Stimulated activated CD8-positive, alpha-beta memory T cell treated with anti-CD3 and anti-CD28 coated beads, Interleukin-15, amount 100 ng/mL, for 4 hours (primary cell): Measurements from ENCODE around the gene ALDH1A3.
A peak's percentile ranks its signal among the peaks of the same experiment; 100 is the strongest.

Experiments
- DNase-seq, 2 donors: peaks; one replicate each; pipeline ENCODE4 v3.0.0-alpha.2; 2020; ENCODE audit warnings: low read depth in 2 of 2

ALDH1A3 gene

GRCh38 chr15:100901702-100902435, 22.2 kb downstream of the ALDH1A3 start:
- DNase-seq, result no peak

GRCh38 chr15:100902436-100903167, 23.0 kb downstream of the ALDH1A3 start:
- DNase-seq, result no peak

GRCh38 chr15:100903168-100903554, 23.5 kb downstream of the ALDH1A3 start:
- no peak for DNase-seq

- no peak for DNase-seq
These were observed 26.2 kb downstream of the ALDH1A3 start for GRCh38 chr15:100905850-100906249.

- DNase-seq, result no peak
These were observed 28.8 kb downstream of the ALDH1A3 start for GRCh38 chr15:100908466-100908865.

GRCh38 chr15:100909565-100909964, 29.9 kb downstream of the ALDH1A3 start:
- DNase-seq, result no peak

GRCh38 chr15:100909989-100910955, 30.6 kb downstream of the ALDH1A3 start:
- no peak for DNase-seq

GRCh38 chr15:100911086-100911485, 31.5 kb downstream of the ALDH1A3 start:
- no peak for DNase-seq

- no peak for DNase-seq
These were observed 34.3 kb downstream of the ALDH1A3 start for GRCh38 chr15:100913961-100914360.

GRCh38 chr15:100914876-100915275, 35.2 kb downstream of the ALDH1A3 start:
- DNase-seq, result no peak

- peak; percentile 19 to 21 for DNase-seq
These were observed 38.5 kb downstream of the ALDH1A3 start for GRCh38 chr15:100918034-100918689.

GRCh38 chr15:100918690-100919480, 39.3 kb downstream of the ALDH1A3 start, which contains the start of gene LRRK1:
LRRK1 (plus strand) TSS chr15:100919357; CDS start chr15:100924633, 5,276 bp downstream.
- DNase-seq, result no peak

GRCh38 chr15:100919481-100920405, 40.1 kb downstream of the ALDH1A3 start:
- DNase-seq, result no peak

GRCh38 chr15:100920516-100921135, 41.0 kb downstream of the ALDH1A3 start:
- no peak for DNase-seq

- no peak for DNase-seq
These were observed 42.8 kb downstream of the ALDH1A3 start for GRCh38 chr15:100922192-100923040.

GRCh38 chr15:100923076-100923475, 43.4 kb downstream of the ALDH1A3 start:
- no peak for DNase-seq

GRCh38 chr15:100923902-100924301, 44.3 kb downstream of the ALDH1A3 start:
- DNase-seq, result no peak

- DNase-seq, result no peak
These were observed 44.8 kb downstream of the ALDH1A3 start for GRCh38 chr15:100924436-100924835.
